DND-41 (cell line): ENCODE results near the gene FERMT2.

Experiments used
- CTCF ChIP-seq: IDR thresholded peaks from 2 replicates; pipeline ENCODE4 v1.5.1; 2012; ENCODE audit warnings: borderline replicate concordance, low read length, moderate library complexity, mild to moderate bottlenecking; ENCODE audit not compliant: poor library complexity, severe bottlenecking; ENCODE audit errors: extremely low read depth
- EZH2 ChIP-seq: IDR thresholded peaks from 3 replicates; pipeline ENCODE4 v1.6.1; 2012; ENCODE audit warnings: borderline replicate concordance, low read depth, mild to moderate bottlenecking, moderate library complexity, low read length, inconsistent platforms; ENCODE audit not compliant: severe bottlenecking

GRCh38 chr14:52902971-52903619 is 47.8 kb downstream of the FERMT2 start:
- no peak for TF ChIP-seq CTCF
- no peak for TF ChIP-seq EZH2
